Frontal cortex (tissue), 4 donors: ENCODE results near the gene PSMD14. TPM values are rescaled to one million over a fixed set of nuclear protein-coding genes. Genes with fewer than 3 reads are reported as not detected.
"Not testable (repeated sequence)": the region's sequence is repeated elsewhere in the genome, so short reads cannot be mapped to it uniquely, and the experiment has no call there.

Source experiments
- DNase-seq, 2 donors: peaks; one replicate each; pipeline ENCODE4 v3.0.0; 2012; ENCODE audit warnings: low spot score in 2 of 2
- FAIRE-seq: peaks from 2 replicates; lab custom pipeline; 2012; peaks lifted over from hg19 to GRCh38; lab: Jason Lieb, UNC
- total RNA-seq: library from RNA; depleted of rRNA; stranded (reverse); fragments of >200 nt; gene quantifications from one replicate; pipeline ENCODE4 v1.2.3, GENCODE V29; 2014
- donor health status: control.
- donor health status: control.
- donor health status: control.

The PSMD14 gene
- total RNA-seq, 1 donor from 2014 or later, result 84.4 TPM

- no peak for FAIRE-seq
Measured at GRCh38 chr2:161332371-161332967, 24.2 kb downstream of the PSMD14 start.

DNA sequence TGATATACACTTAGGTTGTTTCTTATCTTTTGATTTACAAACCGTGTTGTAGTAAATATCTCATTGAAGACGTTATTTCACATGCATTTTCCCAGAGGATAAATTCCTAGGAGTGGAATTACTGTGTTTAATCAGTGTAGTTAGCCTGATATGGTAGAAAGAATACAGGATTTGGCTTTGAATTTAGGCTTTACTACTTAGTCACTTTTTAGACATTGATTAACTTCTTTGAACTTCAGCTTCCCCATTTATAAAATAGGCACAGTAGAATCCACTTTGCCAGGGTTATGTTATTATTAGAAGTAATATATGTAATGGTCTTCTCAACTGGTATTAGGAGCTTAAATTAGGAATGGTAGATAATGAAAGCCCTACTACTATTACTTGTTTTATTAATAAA lies 27.4 kb downstream of the PSMD14 start:
- DNase-seq (no peak), FAIRE-seq (no peak)

More at GRCh38 chr2:161332371-161332967, 24.2 kb downstream of the PSMD14 start:
- no peak for DNase-seq

DNA sequence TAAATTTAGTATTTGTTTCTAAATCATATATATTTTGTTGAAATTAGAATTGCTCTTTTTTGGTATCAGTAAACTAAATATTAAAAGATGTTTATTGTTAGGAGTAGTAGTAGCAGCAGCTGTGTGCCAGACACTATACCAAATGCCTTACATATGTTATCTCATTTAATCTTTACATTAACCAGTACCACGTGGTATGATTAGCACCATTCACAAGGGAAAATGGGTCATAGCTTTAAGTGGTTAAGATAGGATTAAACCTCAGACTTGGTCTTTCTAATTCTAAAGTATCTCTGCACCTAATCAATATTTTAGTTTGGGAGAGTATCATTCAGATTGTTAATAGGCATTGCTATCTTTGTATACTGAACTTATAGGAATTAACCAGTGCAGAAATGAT lies 29.0 kb downstream of the PSMD14 start:
- DNase-seq, result no peak
- FAIRE-seq, result no peak

DNA sequence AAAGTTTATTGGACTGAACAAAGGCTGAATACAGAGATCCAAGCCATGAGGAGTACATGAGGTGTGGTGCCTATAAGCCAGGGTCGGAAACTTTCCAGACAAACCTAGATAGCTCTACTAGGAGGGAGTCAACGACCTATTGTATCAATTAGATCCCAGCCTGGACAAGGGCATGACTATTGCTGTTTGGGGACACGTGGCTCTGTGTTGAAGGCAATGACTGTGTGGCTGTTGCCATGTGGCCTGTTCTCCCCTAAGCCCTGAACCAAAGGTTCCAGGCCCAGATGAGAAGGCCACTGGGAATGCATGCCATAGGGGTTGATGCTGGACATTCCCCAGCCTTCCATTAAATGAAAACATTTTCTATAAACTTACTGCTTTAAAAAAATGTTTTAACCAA lies 31.3 kb downstream of the PSMD14 start:
- FAIRE-seq, result not testable (repeated sequence)

DNA sequence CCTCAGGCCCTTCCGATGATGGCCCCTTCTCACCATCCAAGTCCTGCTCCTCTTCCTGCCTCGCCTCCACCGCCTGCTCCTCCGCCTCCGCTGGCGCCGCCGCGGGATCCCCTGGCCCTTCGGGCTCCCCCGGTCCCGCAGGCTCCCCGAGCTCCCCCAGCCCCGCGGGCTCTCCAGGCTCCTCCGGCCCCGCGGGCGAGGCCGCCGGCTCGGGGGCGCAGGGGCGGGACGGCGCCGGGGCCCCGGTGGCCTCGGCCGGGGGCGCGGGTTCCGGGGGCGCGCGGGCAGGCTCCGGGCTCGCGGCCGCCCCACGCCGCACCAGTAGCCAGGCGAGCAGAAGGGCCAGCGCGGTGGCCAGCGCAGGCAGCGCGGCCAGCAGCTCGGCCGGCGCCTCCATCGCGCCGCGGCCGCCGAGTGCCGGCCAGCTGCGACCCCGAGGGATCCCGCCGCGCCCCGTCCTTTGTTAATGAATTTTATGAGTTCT lies 32.7 kb downstream of the PSMD14 start:
- DNase-seq, FAIRE-seq: not testable (repeated sequence)

More for the DNA sequence above, 31.3 kb downstream of the PSMD14 start:
- not testable (repeated sequence) for DNase-seq

GRCh38 chr2:161343235-161343634 lies 35.0 kb downstream of the PSMD14 start:
- FAIRE-seq, result no peak
- no peak for DNase-seq

DNA sequence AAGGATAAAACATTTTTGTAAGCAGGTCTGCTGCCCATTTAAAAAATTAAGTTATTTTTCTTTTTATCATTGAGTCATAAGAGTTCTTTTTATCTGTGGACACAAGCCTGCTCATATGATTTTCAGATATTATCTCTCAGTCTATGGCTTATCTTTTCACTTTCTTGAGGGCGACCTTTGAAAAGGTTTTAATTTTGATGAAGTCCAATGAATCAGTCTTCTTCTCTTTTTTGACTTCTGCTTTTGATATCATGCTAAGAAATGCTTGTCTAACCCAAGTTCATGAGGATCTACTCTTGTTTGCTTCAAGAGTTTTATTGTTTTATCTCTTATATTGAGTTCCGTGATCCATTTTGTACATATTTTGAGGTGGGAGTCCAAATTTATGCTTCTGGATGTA lies 36.5 kb downstream of the PSMD14 start:
- FAIRE-seq (no peak), DNase-seq (no peak)

GRCh38 chr2:161351678-161352077 lies 43.5 kb downstream of the PSMD14 start:
- DNase-seq, result no peak
- no peak for FAIRE-seq

GRCh38 chr2:161352719-161353118 lies 44.5 kb downstream of the PSMD14 start:
- DNase-seq, result no peak
- FAIRE-seq, result no peak

- DNase-seq, result no peak
- FAIRE-seq, result no peak
Measured at GRCh38 chr2:161353543-161353942, 45.3 kb downstream of the PSMD14 start.

- no peak for DNase-seq
- no peak for FAIRE-seq
Measured at GRCh38 chr2:161354106-161354505, 45.9 kb downstream of the PSMD14 start.

DNA sequence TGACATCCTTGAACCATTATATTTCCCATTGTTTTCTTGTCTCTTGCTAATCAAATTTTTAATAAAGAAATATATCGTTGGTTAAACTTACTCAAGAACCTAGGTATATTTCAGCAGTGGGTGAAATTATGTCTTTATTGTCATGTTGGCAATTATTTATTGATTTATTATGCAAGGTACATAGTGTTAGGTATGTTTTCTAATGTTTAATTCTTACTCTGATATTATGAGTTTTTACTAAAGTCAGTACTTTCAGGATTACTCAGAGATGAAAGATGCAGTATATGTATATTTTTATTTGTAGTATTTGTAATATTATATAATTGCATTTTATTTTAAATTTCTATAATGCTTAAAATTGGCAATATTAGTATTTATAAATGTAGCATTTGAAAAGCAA lies 46.9 kb downstream of the PSMD14 start:
- FAIRE-seq (peak; percentile 45), DNase-seq (no peak)

GRCh38 chr2:161355983-161356382 lies 47.8 kb downstream of the PSMD14 start:
- no peak for DNase-seq
- FAIRE-seq, result no peak

GRCh38 chr2:161357097-161357496 lies 48.9 kb downstream of the PSMD14 start:
- no peak for DNase-seq
- no peak for FAIRE-seq

DNA sequence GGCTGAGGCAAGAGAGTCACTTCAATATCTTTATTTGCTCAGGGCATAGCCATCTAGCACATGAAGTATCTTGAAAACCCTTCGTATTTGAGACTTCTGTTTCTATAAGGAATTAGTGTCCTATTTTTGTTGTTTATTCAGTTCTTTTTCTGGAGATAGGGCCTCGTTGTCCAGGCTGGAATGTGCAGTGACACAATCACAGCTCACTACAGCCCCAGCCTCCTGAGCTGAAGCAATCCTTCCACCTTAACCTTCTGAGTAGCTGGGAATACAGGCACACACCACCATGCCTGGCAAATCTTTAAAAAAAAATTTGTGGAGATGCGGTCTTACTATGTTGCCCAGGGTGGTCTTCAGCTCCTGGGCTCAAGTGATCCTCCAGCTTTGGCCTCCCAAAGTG lies 50.6 kb downstream of the PSMD14 start:
- no peak for FAIRE-seq
- no peak for DNase-seq

DNA sequence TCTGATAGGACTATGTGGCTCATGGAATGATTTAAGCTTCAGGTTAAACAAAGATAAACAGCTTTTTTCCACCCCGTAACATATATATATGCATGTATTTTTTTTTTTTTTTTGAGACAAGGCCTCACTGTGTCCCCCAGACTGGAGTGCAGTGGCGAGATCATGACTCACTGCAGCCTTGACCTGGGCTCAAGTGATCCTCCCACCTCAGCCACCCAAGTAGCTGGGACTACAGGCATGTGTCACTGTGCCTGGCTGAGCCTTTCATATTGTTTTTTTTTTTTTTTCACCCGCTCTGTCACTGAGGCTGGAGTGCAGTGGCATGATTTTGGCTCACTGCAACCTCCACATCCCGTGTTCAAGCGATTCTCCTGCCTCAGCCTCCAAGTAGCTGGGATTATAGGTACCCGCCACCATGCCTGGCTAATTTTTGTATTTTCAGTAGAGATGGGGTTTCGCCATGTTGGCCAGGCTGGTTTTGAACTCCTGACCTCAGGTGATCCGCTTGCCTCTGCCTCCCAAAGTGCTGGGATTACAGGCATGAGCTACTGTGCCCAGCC lies 52.0 kb downstream of the PSMD14 start:
- DNase-seq, FAIRE-seq: not testable (repeated sequence)

DNA sequence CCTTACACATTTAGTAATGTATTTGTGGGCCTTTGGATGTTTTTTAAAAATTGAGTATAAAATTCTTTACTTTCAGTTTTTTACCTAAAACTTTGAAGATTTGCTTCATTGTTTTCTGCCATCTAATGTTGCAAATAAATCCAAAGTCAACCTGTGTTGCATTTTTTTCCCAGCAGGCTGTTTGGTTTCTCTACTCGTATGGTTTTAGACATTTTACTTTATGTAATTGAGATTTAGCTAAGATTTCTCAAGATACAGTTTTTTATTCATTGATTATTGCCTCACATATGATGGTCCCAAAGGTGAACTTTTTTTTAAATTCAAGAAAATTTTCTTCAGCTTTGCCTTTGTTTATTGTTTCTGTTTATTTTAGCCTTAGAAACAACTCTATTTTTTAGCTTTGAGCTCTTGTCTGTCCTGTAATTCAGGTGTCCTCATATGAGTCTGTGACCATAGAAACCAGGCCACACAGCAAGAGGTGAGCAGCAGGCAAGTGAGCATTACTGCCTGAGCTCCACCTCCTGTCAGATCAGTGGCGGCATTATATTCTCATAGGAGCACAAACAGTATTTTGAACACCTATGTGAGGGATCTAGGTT lies 54.4 kb downstream of the PSMD14 start:
- FAIRE-seq (no peak), DNase-seq (no peak)

DNA sequence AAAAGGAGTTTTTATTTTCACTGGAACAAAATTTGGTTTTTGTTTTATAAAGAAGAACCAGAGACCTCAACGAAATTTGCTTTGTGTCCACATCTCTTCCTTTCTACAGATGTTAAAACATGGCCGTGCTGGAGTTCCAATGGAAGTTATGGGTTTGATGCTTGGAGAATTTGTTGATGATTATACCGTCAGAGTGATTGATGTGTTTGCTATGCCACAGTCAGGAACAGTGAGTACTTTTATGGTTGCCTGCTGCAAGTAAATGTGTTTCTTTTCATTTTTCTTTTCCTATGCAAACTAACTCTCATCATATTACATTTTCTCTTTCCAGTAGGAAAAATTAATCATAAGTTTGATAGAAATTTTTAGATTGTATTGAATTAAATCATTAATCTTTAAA lies 59.5 kb downstream of the PSMD14 start:
- FAIRE-seq, result no peak
- DNase-seq, result no peak

- FAIRE-seq, result no peak
Measured at GRCh38 chr2:161369311-161369710, 61.1 kb downstream of the PSMD14 start.

GRCh38 chr2:161370981-161371380 lies 62.8 kb downstream of the PSMD14 start:
- DNase-seq, result no peak
- no peak for FAIRE-seq

More at GRCh38 chr2:161369311-161369710, 61.1 kb downstream of the PSMD14 start:
- no peak for DNase-seq

- DNase-seq (no peak), FAIRE-seq (no peak)
Measured at GRCh38 chr2:161371869-161372268, 63.6 kb downstream of the PSMD14 start.
